Neuron (in vitro differentiated cells): Measurements from ENCODE around the gene ZDHHC22.

Experiments used
- H2AFZ ChIP-seq: one replicate; pipeline ENCODE4 v1.6.1; 2013; ENCODE audit warnings: low read depth, mild to moderate bottlenecking, inconsistent platforms, low read length, moderate library complexity
- H3K27me3 ChIP-seq: one replicate; pipeline ENCODE4 v1.6.1; 2013; ENCODE audit warnings: low read length; ENCODE audit not compliant: insufficient read depth
- H3K36me3 ChIP-seq: one replicate; pipeline ENCODE4 v1.6.1; 2013; ENCODE audit warnings: low read length; ENCODE audit not compliant: insufficient read depth
- H3K4me1 ChIP-seq: one replicate; pipeline ENCODE4 v1.6.1; 2013; ENCODE audit warnings: low read length; ENCODE audit not compliant: insufficient read depth
- H3K4me3 ChIP-seq: 2 replicates; pipeline ENCODE4 v1.5.1; 2013; ENCODE audit warnings: mild to moderate bottlenecking, low read length, moderate library complexity
- H3K9me3 ChIP-seq: one replicate; pipeline ENCODE4 v1.6.1; 2013; ENCODE audit warnings: low read length

Gene ZDHHC22

DNA sequence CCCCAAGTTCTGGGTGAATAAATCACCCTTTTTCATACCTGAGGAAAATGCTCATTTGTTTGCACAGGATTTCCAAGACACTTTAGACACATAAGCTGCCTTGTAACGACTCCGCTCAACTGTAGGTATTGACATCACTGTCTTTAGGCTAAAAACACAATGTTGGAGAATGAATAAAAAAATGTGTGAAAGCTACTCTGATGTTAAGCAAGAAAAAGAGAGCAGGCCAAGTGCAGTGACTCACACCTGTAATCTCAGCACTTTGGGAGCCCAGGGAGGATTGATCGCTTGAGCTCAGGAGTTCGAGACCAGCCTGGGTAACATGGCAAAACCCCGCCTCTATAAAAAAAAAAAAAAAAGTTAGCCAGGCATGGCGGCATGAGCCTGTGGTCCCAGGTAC lies 54.6 kb downstream of the ZDHHC22 start:
- Histone ChIP-seq H2AFZ (no peak overlapping the region), H3K36me3 (no peaks in the 10 kb centered on the region), H3K4me1 (peaks cover 49% of the 10 kb centered on the region), H3K27me3 (no peaks in the 10 kb centered on the region), H3K4me3 (no peak overlapping the region), H3K9me3 (peaks cover 2% of the 10 kb centered on the region)

DNA sequence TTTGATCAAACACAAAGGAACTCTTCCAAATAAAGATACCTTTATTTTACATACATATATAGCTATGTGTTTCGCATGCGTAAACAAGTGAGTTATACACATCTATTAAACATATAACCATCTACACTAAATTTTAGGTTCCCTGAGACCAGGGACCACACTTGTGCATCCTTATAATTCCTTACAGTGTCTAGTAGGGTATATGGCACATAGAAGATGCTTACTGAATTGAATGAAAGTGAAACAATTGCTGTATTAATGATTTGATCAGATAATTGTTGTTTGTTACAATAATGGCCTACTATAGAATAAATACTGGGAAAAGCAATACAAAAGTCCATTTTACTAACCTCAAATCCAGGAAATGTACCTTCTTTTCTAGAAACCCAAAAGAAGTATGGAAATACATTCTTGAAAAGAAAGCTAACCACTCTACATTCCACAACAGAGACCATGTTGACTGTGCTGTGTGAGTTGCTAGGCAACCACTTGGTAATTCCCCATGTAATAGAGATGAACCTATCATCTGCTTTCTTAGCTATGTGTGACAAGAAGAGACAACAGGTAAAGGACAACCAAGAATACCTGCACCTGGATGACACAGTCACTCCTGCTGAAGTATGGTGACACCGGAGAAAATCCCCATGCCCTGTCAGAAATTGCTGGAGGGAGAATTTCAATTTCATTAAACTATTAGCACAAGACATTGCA lies 55.4 kb downstream of the ZDHHC22 start:
- Histone ChIP-seq H3K9me3 (no peaks in the 10 kb centered on the region), H3K4me1 (peaks cover 49% of the 10 kb centered on the region), H3K36me3 (no peaks in the 10 kb centered on the region), H2AFZ (peak overlapping the region; percentile 10), H3K27me3 (no peaks in the 10 kb centered on the region), H3K4me3 (peak overlapping the region; percentile 49)

DNA sequence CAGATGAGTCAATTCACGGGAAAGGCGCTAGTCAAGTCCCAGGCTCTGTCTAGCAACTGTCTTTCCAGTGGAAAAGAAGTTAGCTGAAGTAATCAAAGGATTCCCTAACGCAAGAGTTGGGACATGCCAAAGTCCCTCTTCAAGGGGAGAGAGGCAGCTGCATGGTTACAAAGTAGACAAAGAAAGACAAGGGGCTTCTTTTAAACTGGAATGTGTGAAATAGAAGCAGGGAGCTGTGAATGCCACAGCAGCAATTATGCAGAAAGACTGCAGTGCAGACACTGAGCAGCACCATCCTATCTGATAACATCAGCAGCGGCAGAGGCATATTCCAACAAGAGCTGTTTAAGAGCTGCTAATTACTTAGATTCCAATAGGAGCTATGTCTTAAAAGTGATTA lies 56.1 kb downstream of the ZDHHC22 start:
- H3K4me1 ChIP-seq = peaks cover 49% of the 10 kb centered on the region
- no peaks in the 10 kb centered on the region for H3K36me3 ChIP-seq
- H2AFZ ChIP-seq = peak overlapping the region; percentile 10
- H3K9me3 ChIP-seq = no peaks in the 10 kb centered on the region
- no peaks in the 10 kb centered on the region for H3K27me3 ChIP-seq
- peak overlapping the region; percentile 49 for H3K4me3 ChIP-seq

DNA sequence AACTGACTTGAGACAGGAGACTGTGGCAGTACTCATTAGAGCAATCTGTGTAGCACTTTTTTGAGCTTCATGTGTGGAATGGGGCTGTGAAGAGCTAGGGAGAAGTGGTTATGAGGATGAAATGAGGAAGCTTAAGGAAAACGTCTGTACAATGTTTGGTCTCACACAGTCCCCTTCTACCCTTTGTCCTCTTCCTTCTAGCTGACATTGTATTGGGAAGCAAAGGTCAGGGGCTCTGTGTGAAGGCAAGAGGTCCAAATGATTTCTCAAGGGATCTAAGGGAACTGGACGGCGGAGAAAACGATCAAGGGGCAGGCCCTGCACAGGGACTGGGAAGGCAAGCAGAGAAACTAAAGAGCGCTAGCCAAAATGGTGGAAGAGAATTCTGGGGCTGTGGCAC lies 56.6 kb downstream of the ZDHHC22 start:
- peak overlapping the region; percentile 10 for H2AFZ ChIP-seq
- H3K4me3 ChIP-seq = peak overlapping the region; percentile 49
- peaks cover 49% of the 10 kb centered on the region for H3K4me1 ChIP-seq
- H3K27me3 ChIP-seq = no peaks in the 10 kb centered on the region
- H3K36me3 ChIP-seq = no peaks in the 10 kb centered on the region
- peaks cover 5% of the 10 kb centered on the region for H3K9me3 ChIP-seq

DNA sequence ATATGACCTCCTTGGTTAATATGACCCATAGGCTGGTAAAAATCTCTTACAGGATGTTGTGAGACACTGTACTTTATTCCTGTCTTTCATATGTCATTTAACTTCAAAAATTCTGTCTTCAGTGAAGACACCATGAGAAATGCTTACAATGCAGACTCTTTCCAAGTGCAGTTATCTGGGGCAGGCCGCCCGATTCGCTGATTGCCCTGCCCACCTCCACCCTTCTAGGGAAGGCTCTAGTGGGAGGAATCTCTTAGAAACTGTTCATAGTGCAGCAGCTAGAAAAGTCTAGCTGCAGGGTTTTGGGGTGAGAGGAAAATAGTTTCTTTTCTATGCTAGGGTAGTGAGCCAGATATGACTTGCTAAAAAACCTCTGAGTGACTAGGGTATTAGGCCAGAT lies 58.5 kb downstream of the ZDHHC22 start:
- Histone ChIP-seq H3K9me3 (peaks cover 8% of the 10 kb centered on the region), H2AFZ (no peak overlapping the region), H3K36me3 (no peaks in the 10 kb centered on the region)

DNA sequence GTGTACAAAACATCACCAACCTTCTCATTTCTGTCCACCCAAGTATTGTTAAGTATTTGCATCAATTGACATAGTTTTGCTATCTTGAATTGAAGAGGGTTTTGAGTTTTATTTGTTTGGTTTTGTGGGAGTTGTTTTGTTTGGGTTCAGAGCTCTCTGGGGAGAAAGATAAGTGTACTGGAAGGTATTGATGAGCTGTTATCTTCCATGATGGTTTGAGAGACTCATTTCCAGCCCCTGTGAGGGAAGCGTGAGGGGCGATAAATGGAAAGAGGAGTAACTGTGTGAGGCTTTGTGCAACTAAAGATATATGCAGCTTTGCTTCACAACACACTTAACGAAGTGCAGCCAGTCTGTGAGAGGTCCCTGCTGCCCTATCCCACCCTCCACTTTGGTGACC lies 59.2 kb downstream of the ZDHHC22 start:
- Histone ChIP-seq H2AFZ (no peak overlapping the region), H3K36me3 (no peaks in the 10 kb centered on the region), H3K4me1 (peaks cover 35% of the 10 kb centered on the region), H3K27me3 (no peaks in the 10 kb centered on the region), H3K9me3 (peaks cover 8% of the 10 kb centered on the region), H3K4me3 (no peak overlapping the region)

More for the DNA sequence above, 58.5 kb downstream of the ZDHHC22 start:
- Histone ChIP-seq H3K4me3 (no peak overlapping the region), H3K27me3 (no peaks in the 10 kb centered on the region), H3K4me1 (peaks cover 42% of the 10 kb centered on the region)
